Hypothalamus (tissue), 51 donors: ENCODE data around the gene NOMO2.
"Not testable (repeated sequence)": the region's sequence is repeated elsewhere in the genome, so short reads cannot be mapped to it uniquely, and the experiment has no call there.

ENCODE experiments used
- DNase-seq, 51 donors: peaks; one replicate each; lab custom pipeline; 2025; lab: John Stamatoyannopoulos, UW

NOMO2 gene

DNA sequence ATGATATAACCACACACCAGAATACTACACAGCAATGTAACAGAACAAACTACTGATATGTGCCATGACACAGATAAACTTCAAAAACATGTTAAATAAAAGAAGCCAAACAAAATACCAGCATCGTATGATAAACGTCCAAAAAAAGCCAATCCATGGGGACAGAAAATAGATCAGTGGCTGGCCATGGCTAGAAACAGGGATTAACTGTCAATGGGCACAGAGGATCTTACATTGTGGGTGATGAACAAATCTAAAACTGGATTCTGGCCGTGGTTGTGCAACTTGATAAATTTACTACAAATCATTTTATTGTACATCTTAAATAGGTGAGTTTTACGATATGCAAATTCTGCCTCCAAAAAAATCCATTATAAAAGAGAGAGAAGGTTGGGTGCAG lies 35.4 kb downstream of the NOMO2 start:
- DNase-seq, result not testable (repeated sequence)

DNA sequence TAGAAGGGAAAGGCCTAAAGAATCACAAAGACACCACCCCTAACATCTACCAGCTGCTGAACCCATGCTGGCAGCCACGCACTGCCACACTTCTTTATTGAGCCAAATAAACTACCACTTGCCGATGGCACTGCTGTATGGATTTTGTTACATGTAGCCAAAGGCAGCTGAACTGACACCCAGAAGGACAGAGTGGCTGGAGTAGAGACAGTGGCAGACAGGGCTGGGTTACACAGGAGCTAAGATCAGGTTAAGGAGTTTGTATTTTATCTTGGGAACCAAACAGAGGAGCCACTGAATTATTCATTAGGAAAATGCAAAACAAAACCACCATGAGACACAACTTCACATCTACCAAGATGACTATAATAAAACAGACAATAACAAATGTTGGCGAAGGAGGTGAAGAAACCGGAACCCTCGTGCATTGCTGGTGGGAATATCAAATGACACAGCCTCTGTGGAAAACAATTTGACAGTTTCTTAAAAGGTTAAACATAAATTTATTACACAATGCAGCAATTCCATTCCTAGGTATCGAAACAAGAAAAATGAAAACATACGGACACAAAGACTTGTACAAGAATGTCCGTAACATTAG lies 35.9 kb downstream of the NOMO2 start:
- DNase-seq, result not testable (repeated sequence)

DNA sequence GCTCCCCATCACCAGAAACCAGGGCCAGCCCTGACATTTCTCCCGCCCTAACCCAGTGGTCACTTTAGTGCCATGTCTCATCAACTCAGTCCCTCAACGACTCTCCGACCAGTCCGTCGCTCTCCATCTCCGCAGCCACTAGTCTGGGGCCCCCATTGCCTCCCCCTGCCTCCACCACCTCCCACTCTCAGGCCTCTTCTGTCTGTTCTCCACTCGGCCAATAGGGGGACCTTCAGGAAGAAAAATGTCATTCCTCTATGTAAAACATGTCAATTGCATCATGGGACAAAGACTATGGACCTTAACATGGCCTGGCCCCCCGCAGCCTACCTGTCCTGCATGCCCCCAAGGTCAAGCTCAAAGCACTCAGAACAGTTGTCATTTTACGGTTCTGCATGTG lies 39.3 kb downstream of the NOMO2 start:
- DNase-seq, result not testable (repeated sequence)

DNA sequence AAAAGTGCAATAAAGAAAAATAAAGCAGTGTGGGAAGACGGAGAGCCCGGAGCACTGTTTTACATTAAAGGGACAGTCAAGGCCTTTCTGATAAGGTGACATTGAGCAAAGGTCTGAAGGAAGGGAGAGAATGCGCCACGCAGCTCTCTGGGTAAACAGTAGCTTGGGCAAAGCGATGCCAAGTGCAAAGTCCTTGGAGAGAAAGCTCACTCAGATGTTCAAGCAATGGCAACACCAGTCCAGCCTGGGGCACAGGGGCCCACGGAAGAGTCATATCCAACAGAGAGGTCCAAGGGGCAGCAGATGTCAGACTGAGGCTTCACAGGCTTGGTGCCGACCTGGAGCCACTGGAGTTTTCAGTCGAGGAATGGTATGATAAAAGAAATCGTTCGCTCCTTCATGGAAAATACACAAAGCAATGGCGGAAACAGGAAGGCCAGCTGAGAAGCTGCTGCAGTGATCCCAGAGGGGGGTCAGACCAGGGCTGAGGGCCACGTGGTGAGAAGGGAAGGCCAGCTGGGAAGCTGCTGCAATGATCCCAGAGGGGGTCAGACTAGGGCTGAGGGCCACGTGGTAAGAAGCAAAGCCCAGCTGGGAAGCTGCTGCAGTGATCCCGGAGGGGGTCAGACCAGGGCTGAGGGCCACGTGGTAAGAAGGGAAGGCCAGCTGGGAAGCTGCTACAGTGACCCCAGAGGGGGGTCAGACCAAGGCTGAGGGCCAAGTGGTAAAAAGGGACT lies 40.3 kb downstream of the NOMO2 start:
- not testable (repeated sequence) for DNase-seq

DNA sequence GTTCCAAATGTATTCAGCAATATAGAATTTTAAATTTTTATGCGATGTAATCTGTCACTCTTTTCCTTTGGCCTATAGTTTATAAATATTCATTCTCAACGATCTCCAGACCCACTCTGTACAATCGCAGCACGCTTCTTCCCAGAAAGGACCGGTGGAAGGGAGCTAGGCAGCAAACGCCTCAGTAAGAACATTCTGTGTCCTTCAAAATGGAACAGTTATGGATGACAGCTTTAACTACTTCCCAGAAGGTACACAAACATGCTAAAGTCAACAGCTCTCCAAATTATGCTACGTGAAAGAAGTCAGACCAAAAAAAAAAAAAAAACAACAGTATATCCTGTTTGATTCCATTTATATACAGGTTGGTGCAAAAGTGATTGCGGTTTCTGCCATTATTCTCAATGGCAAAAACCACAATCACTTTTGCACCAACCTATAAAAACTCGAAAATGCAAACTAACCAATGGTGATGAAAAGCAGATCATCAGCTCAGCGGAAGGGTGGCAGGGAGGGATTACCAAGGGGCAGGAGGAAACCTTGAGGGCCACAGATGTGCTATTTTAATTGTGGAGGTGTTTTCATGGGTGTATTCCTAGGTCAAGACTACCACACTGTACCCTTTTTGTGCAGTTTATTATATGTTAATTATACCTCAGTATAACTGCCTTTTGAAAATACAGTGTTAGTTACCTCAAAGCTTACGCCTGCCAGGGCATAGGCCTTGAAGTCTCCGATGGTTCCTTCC lies 43.2 kb downstream of the NOMO2 start:
- DNase-seq, result not testable (repeated sequence)

DNA sequence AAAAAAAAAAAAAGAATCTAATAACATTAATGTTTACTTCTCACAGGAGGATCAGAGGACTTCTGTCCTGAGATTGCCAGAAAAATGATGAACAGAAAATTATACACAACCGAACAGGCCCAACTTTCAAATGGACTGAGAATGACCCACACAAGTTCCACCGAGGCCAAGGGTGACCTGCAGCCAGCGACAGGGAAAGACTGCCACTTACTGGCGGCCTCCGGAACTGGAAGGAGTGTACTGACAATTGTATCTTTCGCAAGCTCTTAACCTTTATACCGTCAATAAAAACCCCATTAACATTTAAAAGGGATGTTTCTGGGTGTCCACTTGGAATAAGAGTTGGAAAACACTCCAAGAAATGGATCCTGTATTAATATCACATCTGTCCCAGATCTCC lies 63.5 kb downstream of the NOMO2 start:
- not testable (repeated sequence) for DNase-seq

DNA sequence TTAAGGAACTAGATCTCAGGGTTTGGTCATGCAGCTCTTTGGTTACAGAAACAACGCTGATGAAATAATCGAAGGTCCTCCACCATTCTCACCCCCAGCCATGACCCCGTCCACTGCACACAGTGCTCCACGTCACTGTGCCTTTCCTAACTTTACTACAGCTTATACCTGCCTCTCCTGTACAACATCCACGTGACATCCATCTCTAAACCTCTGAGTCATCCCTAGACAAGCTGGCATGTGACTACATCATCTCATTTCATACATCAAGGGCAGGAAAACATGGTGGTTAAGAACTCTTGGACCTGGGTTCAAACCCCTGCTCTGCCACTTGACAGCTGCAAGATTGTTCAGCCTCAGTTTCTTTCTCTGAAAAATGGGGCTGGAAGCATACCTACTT lies 64.9 kb downstream of the NOMO2 start:
- not testable (repeated sequence) for DNase-seq

DNA sequence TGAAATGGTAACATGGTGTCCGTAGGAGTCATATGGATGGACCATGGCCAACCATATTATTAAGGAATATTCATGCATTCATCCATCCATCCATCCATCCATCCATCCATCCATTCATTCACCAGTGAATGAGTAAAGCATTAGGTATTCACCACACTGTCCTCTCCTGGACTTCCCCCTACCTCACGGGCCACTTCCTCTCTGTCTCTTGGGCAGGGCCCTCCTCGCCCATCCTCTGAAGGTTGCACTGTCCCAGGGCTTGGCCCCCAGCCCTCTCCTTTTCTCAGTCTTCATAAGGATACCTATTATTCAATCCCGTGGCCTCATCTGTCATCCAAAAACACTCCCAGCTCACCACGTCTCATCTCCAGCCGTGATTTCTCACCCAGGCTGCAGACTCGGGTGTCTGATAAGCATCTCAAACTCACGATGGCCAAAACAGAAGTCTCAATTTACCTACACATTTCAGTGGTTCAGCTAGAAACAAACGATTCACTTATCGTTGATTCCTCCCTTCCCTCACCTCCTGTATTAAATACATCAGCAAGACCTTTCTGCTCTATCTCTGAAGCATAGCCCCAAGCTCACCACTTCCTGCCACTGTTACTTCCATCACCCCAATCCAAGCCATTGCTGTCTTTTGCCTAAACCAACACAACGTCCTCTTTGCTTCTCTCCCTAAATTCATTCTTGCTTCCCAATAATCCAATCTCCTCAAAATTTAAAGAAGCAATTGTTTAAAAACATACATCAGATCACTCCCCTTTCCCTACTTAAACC lies 69.6 kb downstream of the NOMO2 start:
- DNase-seq, result not testable (repeated sequence)

DNA sequence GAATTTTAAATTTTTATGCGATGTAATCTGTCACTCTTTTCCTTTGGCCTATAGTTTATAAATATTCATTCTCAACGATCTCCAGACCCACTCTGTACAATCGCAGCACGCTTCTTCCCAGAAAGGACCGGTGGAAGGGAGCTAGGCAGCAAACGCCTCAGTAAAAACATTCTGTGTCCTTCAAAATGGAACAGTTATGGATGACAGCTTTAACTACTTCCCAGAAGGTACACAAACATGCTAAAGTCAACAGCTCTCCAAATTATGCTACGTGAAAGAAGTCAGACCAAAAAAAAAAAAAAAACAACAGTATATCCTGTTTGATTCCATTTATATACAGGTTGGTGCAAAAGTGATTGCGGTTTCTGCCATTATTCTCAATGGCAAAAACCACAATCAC lies 125.9 kb downstream of the NOMO2 start:
- DNase-seq, result not testable (repeated sequence)

DNA sequence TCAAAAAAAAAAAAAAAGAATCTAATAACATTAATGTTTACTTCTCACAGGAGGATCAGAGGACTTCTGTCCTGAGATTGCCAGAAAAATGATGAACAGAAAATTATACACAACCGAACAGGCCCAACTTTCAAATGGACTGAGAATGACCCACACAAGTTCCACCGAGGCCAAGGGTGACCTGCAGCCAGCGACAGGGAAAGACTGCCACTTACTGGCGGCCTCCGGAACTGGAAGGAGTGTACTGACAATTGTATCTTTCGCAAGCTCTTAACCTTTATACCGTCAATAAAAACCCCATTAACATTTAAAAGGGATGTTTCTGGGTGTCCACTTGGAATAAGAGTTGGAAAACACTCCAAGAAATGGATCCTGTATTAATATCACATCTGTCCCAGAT lies 146.1 kb downstream of the NOMO2 start:
- not testable (repeated sequence) for DNase-seq

DNA sequence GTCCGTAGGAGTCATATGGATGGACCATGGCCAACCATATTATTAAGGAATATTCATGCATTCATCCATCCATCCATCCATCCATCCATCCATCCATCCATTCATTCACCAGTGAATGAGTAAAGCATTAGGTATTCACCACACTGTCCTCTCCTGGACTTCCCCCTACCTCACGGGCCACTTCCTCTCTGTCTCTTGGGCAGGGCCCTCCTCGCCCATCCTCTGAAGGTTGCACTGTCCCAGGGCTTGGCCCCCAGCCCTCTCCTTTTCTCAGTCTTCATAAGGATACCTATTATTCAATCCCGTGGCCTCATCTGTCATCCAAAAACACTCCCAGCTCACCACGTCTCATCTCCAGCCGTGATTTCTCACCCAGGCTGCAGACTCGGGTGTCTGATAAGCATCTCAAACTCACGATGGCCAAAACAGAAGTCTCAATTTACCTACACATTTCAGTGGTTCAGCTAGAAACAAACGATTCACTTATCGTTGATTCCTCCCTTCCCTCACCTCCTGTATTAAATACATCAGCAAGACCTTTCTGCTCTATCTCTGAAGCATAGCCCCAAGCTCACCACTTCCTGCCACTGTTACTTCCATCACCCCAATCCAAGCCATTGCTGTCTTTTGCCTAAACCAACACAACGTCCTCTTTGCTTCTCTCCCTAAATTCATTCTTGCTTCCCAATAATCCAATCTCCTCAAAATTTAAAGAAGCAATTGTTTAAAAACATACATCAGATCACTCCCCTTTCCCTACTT lies 152.2 kb downstream of the NOMO2 start:
- DNase-seq, result not testable (repeated sequence)

DNA sequence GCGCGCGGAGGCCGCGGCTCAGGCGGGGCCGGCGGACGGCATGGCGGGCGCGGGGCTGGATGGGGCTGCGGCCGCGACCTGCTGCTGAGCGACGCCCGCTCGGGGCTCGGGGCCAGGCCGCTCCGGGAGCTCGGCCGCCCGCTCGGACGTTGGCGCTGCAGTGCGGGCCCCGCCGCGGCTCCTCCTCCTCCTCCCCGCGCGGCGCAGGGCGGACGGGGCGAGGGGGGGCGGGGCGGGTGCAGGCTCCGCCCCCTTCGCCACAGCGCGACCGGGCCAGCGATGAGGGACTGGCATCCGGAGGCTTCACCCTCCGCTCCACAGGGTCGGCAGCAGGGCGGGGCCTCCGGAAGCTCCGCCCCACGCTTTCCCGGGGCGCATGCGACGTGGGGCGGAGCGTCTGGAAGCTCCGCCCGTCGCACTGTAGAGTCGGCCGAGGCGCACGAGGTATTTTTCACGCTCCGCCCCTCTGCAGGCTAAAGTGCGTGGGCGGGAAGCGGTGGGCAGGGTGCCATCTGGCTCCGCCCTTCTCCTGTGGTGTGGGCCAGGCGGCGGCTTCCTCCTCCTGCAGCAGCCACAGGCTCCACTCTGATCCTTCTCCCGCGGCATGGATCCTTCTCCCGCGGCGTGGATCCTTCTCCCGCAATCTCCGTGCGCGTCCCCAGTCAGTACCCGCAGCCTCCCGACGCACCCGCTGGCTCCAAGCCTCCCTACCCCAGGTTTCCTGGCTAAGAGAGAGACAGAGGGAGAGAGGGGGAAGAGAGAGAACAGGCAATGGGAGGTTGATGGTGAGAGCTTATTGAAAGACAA lies 159.8 kb downstream of the NOMO2 start:
- not testable (repeated sequence) for DNase-seq

DNA sequence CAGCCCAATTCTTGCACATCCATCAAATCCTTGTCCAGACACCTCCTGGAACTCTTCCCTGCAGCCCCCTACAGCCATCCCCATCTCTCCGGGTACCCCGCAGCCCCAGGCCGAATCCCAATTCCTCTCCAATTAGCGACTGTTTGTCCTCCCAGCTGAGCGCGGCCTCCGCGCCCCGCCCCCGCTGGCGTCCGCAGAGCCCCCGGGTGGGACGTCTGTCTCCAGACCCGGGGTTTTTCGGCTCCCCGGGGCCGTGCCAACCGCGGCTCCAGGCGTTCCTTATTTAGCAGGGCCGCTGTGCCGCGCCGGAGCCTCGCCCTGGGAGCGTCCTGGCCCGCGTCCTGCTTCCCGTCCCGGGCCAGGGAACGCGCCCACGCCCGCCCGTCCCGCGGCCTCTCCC lies 160.7 kb downstream of the NOMO2 start:
- not testable (repeated sequence) for DNase-seq

DNA sequence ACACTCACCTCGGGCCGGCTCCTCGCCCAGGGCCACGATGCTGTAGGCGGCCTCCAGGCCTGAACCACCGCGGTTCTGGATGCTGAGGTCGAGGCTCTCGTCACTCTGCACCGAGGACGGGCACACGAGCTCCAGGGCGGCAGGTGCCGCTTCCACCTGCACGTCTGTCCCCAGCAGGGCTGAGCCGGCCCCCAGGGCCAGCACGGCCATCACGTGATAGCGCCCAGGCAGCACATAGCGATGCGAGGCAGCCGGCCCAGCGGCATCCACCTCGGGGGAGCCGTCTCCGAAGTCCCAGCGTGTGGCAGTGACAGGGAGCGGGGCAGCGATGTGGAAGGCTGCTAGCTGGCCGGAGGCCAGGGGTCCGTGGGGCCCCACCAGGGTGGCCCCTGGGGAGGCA lies 167.5 kb downstream of the NOMO2 start:
- DNase-seq, result not testable (repeated sequence)

DNA sequence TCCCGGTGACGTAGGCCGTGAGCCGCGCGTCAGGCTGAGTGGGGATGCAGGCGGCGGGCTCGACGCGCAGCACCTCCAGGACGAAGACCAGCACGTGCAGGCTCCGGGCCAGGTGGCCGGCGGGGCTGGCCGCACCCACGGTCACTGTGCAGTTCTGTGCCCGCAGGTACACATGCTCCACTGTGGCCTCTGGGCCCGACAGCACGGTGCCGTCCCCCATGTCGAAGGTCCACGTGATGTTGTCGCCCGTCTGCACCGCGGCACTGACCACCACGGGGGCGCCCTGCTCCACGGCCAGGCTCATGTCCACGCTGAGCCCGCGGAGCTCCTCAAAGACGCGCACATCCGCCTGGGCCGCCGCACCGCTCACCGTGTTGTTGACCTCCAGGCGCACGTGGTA lies 174.1 kb downstream of the NOMO2 start:
- DNase-seq, result not testable (repeated sequence)

DNA sequence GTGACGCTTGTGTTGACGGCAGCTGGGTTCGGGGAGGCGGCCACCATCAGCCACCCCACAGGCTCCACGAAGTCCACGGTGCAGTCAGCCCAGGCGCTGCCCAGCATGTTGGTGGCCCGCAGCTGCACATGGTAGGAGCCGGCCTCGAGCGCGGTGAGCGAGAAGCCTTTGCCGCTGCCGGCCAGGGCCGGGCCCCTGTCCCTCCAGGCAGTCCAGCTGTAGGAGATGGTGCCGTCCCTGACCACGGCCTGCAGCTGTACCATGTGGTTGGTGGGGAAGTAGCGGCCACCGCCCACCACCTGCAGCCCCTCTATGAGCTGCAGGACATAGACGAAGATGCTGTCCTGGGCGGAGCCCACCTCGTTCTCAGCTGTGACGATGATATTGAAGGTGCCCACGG lies 175.4 kb downstream of the NOMO2 start:
- DNase-seq, result not testable (repeated sequence)

DNA sequence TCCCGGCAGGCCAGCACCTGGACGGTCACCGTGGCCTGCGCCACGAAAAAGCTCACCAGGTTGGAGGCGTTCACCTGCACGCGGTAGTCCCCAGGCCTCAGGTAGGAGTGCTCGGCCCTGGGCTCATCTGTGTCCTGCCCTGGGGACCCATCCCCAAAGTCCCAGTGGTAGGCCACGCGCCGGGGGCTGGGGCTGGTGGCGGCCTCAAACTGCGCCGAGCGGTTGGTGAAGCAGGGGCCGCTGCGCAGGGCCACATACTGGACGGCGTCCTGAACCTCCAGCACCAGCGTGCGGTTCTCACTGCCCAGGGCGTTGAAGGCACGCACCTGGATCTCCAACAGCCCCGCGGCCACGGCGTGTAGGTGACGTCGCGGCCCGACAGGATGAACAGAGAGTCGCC lies 176.6 kb downstream of the NOMO2 start:
- not testable (repeated sequence) for DNase-seq

DNA sequence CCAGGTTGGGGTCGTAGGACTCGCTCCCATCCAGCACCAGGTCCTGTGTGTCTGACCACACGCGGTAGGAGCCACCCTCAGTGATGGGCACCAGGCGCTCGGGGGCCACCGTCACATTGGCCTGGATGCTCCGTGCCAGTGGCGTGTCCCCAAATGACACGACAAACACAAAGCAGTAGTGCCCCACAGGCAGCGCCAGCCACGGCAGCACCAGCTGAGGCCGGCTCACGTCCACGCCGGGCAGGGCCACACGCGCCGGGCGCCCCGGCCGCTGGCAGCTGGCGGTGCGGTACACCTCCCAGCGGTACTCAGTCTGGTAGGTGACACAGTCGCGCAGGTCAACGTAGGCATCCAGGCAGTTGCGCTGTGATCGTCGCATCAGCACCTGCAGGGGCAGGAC lies 177.0 kb downstream of the NOMO2 start:
- DNase-seq, result not testable (repeated sequence)

DNA sequence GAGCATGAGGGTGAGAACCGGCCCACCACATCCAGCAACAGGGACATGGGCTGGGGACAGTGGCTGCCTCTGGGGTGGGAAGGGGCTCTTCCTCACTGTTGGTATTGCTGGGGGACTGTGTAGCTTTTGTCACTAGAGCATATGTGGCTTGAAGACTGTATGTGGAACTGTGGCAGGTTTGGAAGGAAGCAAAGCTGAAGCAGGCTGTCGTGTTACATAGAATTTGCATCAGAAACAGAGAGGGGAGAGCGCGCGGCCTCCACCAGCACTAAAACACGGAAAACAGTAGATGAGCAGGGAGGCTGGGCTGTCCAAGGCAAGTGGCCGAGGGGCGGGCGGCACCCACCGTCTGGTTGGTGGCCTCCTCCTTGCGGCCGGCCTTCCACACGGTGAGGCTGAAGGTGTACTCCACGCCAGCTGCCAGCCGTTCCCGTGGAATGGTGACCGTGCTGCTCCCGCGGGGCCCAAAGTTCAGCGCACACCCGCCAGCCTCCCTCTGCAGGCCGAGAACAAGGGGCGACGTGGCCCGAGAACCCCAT lies 177.7 kb downstream of the NOMO2 start:
- DNase-seq, result not testable (repeated sequence)
